AG09319 (cell line): ENCODE measurements around the gene PEDS1.
"Not testable (repeated sequence)": the region's sequence is repeated elsewhere in the genome, so short reads cannot be mapped to it uniquely, and the experiment has no call there.

Experiments used
- DNase-seq: peaks from one replicate; pipeline ENCODE4 v3.0.0-alpha.2; 2010; ENCODE audit warnings: low read depth; ENCODE audit errors: extremely low read depth
- CTCF ChIP-seq: IDR thresholded peaks from 2 replicates; pipeline ENCODE4 v1.5.1; 2011; ENCODE audit warnings: low read depth, mild to moderate bottlenecking, inconsistent platforms, low read length, moderate library complexity

The PEDS1 gene

DNA sequence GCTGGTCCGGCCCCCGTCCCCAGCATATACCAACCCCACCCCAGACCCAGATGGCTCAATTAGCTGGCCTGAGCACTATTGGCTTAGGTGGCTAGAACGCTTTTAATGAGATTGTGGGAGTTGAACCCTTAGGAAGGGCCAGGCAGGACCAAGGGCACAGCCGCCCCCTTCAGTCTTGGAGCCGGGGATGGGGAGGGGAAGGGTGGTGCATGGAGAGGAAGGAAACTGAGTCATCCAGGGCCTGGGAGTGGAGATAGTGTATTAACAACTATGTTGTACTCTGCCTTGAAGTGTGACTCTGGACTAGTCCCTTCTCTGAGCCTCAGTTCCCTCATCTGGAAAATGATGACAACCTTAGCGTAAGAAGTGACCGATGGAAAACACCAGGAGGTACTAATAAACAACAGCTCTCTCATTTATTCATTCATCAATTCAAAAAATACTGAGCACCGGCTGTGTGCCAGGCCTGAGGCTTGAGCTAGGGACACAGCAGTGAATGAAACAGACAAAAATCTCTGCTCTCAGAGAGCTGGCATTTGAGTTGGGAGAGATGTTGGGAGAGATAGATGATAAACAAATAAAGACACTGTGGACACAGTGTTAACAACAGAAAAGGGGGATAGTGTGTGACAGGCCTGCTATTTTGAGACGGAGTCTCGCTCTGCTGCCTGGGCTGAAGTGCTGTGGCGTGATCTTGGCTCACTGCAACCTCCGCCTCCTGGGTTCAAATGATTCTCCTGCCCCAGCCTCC is 11.5 kb downstream of the PEDS1 start:
- no peak for TF ChIP-seq CTCF
- DNase-seq = no peak

DNA sequence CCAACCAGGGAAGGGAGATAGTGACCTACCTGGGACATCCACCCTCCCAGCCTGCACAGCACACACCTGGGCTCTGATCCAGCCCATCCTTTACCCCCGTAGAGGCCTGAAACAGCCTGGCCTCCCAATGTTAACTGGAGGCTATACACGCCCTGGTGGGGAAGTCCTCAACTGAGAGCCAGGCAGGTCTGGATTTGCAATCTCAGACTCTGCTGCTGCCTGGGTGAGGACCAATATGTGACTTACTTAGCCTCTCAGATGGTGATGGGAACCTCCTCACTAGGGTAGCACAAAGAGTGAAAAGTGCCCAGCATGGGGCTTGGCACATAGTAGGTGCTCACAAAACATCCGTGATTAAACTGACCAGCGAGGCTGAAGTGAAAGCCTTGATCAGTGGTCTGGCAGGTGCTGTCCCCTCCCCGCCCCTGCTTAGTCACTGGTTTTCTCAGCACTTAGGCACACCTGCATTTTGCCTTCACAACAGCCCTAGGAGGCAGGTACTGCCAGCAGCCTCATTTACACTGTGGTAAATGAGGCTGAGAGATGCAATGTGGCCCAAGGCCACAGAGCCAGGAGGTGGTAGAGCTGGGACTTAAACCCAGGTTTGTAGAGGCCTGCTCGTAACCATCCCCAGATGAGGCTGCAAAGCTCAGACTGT is 12.4 kb downstream of the PEDS1 start:
- TF ChIP-seq CTCF = no peak
- no peak for DNase-seq

GRCh38 chr20:50140339-50140859 is 13.1 kb downstream of the PEDS1 start:
- no peak for TF ChIP-seq CTCF
- no peak for DNase-seq

DNA sequence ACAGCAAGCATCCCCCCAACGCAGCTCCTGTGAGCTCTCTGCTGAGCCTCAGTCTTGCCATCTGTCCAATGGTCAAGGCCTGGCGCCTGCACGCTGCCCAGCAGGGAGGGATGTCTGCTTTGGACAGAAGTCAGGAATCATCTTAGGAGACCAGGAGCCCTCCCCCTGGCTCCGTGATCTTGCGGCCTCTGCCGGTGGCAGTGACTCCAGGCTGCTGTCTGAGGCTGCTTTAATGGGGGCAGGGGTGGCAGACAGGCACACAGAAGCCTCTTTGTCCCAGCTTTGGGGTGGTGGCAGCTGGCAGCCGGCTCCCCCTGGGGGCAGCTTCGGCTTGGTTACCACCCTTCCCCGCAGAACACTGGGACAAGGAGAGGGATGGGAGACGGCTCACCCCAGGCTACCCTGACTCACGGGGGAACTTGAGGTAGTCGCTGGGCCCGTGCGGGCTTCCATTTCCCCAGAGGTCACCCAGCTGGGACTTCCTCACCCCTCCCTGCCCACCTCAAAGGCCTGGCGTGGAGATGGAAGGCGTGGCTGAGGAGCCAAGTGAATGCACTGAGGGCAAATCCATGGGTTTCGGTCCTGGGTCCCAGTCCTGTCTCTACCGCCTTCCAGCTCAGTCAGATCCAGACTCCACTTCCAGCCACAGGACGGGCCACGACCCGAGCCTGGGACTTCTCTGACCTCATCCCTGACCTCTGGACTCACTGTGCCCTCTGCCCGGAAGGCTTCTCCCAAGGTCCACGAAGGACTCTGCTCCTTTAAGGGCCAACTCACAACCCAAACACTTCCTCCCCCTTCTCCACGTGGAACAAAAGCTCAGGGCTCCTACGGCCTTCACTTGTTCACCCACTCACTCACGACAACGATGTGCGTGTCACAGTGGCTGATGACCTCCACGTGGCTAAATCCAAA is 14.8 kb downstream of the PEDS1 start:
- DNase-seq = no peak
- no peak for TF ChIP-seq CTCF

DNA sequence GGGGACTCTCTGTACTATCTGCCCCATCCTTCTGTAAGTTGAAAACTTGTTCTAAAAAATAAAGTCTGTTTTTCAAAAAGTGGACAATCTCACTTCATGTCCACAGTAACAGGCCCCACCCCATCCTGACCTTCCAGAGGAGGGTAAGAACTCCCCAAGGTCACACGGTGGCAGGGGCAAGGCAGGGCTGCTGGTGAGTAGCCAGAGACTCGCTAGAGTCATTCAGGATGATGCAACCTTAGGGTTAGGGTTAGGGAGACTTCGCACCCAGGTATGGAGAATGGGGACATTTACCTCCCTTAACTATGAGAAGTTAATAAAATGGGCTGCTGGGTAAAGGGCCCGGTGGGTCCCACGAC is 15.4 kb downstream of the PEDS1 start:
- no peak for DNase-seq
- no peak for TF ChIP-seq CTCF

- not testable (repeated sequence) for DNase-seq
These were observed 15.8 kb downstream of the PEDS1 start for GRCh38 chr20:50137702-50138101.

DNA sequence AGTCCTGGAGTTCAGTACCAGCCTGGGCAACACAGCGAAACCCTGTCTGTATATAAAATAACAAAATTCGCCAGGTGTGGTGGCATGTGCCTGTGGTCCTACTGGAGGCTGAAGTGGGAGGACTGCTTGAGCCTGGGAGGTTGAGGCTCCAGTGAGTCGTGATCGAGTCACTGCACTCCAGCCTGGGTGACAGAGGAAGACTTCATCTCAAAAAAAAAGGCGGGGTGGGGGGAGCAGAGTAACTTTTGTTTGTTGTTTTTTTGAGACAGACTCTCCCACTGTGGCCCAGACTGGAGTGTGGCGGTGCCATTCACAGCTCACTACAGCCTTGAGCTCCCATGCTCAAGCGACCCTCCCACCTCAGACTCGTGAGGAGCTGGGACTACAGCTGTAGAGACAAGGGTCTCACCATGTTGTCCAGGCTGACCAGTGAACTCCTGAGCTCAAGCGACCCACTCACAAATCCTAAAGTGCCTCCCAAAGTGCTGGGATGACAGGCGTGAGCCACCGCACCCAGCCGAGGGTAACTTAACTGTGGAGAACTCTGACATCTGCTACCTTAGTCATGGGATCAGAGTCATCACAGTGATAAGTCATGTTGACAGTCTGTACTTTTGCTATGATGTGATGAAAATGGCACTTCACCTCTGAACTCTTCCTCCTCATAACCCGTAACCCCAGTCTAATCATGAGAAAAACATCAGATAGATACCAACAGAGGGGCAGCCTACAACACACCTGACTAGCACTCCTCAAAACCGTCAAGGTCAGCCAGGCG is 16.5 kb downstream of the PEDS1 start:
- no peak for DNase-seq
- TF ChIP-seq CTCF = no peak

DNA sequence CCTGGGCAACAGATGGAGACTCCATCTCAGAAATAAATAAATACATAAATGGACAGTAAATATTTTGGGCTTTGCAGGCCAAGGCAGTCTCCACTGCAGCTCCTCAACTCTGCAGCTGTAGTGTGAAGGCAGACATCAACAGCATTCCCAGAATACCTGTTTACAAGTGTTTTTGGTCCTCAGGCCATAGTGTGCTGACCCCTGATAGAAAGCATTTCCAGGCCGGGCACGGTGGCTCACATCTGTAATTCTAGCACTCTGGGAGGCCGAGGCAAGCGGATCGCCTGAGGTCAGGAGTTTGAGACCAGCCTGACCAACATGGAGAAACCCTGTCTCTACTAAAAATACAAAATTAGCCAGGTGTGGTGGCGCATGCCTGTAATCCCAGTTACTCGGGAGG is 18.4 kb downstream of the PEDS1 start:
- not testable (repeated sequence) for DNase-seq
